Mucosa of rectum (tissue), 2 donors: ENCODE measurements around the gene ULBP1.
A peak's percentile ranks its signal among the peaks of the same experiment; 100 is the strongest.
"Not testable (repeated sequence)": the region's sequence is repeated elsewhere in the genome, so short reads cannot be mapped to it uniquely, and the experiment has no call there.

Experiments
- H3K27ac ChIP-seq, 2 donors: one replicate each; pipeline ENCODE4 v1.7.0; 2013; ENCODE audit warnings: inconsistent platforms in 2 of 2, low read depth in 2 of 2, low read length in 2 of 2
- H3K27me3 ChIP-seq, 2 donors: one replicate each; pipeline ENCODE4 v1.7.0; 2013; ENCODE audit warnings: low read length in 2 of 2; ENCODE audit not compliant: control insufficient read depth in 2 of 2, insufficient read depth in 2 of 2
- H3K36me3 ChIP-seq, 2 donors: one replicate each; pipeline ENCODE4 v1.7.0; 2013; ENCODE audit warnings: low read length in 2 of 2; ENCODE audit not compliant: control insufficient read depth in 2 of 2, insufficient read depth in 2 of 2
- H3K4me1 ChIP-seq, 2 donors: one replicate each; pipeline ENCODE4 v1.7.0; 2013; ENCODE audit warnings: low read length in 2 of 2, mild to moderate bottlenecking in 1 of 2; ENCODE audit not compliant: control insufficient read depth in 2 of 2, insufficient read depth in 2 of 2
- H3K4me3 ChIP-seq, 2 donors: one replicate each; pipeline ENCODE4 v1.7.0; 2013; ENCODE audit warnings: low read length in 2 of 2
- H3K9ac ChIP-seq, 2 donors: one replicate each; pipeline ENCODE4 v1.7.0; 2013; ENCODE audit warnings: low read length in 2 of 2, low read depth in 1 of 2, mild to moderate bottlenecking in 1 of 2
- H3K9me3 ChIP-seq, 2 donors: one replicate each; pipeline ENCODE4 v1.7.0; 2013; ENCODE audit warnings: low read length in 2 of 2; ENCODE audit not compliant: control insufficient read depth in 2 of 2
- donor health status: healthy.
- donor health status: Normal muscosa, but diverticular disease.

ULBP1 gene

DNA sequence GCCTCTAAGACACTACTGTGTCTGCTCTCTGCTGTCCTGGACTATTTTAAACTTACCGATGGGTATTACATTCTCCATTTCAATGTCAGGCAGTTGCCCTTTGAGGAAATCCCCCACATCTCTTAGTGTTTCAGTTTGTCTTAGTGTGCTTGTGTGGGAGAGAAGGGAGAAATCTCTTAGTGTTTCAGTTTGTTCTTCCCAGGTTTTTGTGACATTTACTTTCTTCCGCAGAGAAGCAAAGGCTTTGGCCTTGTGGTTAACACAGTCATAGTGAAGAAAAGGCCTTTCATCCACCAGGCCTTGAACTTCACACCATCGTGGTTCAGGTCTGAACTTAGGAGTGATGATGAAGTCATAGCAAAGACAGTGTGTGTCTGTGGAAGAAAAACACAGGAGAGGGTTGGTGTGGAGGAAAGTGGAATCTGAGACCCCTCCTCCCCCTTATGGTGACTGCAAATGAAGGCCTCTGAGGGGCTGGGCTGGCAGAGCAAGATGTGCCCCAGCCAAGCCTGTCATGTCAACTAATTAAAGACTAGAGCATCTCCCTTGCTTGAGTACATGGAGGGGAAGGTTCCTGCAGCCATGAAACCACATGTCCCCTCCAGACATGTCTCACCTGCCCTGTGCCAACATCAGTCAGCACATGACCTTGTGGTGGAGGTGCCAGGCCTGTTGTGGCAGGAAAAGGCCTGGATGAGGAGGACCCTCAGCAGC, 37.7 kb downstream of the ULBP1 start:
- H3K36me3 ChIP-seq: no peaks in the 10 kb centered on the region
- H3K9me3 ChIP-seq: no peaks in the 10 kb centered on the region
- H3K9ac ChIP-seq: no peak overlapping the region
- peaks cover 2 to 4% of the 10 kb centered on the region in 2 donors for H3K4me1 ChIP-seq
- peaks cover 16 to 28% of the 10 kb centered on the region in 2 donors for H3K27me3 ChIP-seq
- no peak overlapping the region for H3K27ac ChIP-seq
- H3K4me3 ChIP-seq: no peak overlapping the region

DNA sequence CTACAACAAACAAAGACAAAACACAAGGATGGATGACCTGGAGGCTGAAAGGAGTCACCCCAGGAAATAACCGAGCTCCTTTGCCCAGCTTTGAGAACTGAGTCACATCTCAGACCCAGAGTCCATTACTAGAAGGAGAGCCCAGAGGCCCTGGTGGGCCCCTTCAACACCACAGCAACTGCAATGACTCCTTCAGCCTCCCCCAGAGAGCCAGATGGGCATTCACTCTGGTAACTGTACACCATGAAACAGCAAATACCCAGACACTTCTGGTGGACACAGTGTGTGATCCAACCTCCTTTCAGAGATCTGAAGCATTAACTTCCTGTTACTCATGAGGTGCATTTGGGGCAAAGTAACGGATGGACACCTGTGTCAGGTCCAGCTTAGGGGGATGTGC, 39.0 kb downstream of the ULBP1 start:
- no peak overlapping the region for H3K9ac ChIP-seq
- no peaks in the 10 kb centered on the region for H3K36me3 ChIP-seq
- peaks cover 2 to 4% of the 10 kb centered on the region in 2 donors for H3K4me1 ChIP-seq
- no peak overlapping the region for H3K4me3 ChIP-seq
- no peaks in the 10 kb centered on the region for H3K9me3 ChIP-seq
- peaks cover 17 to 24% of the 10 kb centered on the region in 2 donors for H3K27me3 ChIP-seq
- no peak overlapping the region for H3K27ac ChIP-seq

DNA sequence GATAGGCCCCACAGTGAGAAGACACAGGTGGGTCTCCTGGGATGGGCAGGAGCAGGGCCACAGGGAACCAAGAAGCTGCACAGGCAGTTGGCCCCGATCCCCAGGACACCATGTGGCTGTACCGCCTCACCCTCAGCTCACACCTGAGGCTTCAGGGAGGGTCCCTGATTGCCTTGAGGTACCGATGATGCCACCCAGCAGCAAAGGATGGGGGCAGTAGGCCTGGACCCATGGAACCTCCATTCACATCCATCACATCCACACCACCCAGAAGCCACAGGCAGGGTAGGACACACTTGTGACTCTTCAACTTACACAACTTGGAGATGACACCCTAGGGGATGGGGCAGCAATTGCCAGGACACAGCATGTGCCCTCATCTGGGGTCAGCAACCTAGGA, 39.9 kb downstream of the ULBP1 start:
- H3K27me3 ChIP-seq: peaks cover 18 to 24% of the 10 kb centered on the region in 2 donors
- H3K4me1 ChIP-seq, H3K36me3 ChIP-seq, H3K9me3 ChIP-seq, H3K4me3 ChIP-seq, H3K27ac ChIP-seq, H3K9ac ChIP-seq: not testable (repeated sequence)

DNA sequence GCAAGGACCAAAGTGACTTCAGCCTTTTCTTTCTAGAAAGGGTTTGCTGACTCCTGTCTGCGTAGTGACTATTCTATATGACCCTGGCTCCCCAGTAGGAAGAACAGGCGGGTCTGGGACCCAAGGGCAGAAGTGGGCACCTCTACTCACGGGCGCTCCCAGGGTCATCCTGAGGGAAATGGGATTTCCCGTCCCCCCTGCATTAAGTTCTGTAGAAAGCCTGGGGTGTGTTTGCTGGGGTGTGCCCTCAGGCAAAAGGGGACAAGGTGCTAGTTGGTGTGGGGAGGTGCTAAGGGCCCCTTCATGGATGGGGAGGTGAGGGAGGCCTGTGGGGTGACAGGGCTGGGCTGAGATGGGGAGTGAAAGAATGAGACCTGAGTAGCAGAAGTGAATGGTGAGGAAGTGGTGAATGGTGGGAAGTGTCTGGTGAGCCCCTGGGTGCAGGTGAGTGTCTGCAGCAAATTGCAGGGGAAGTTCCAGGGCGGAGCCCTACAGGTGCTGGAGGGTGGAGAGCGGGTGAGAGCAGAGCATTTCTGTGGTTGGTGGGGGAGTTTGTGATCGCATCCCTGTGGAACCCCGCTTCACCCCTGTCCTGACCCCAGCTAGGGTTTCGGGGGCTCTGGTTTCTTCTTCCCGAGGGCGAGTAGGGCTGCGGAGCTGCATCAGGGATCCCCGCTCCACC, 40.5 kb downstream of the ULBP1 start:
- Histone ChIP-seq H3K27ac (no peak overlapping the region), H3K9ac (no peak overlapping the region), H3K27me3 (peaks cover 21 to 23% of the 10 kb centered on the region in 2 donors), H3K4me1 (peaks cover 2 to 4% of the 10 kb centered on the region in 2 donors), H3K9me3 (no peaks in the 10 kb centered on the region), H3K36me3 (no peaks in the 10 kb centered on the region), H3K4me3 (peak overlapping the region; percentile 37 to 87)

DNA sequence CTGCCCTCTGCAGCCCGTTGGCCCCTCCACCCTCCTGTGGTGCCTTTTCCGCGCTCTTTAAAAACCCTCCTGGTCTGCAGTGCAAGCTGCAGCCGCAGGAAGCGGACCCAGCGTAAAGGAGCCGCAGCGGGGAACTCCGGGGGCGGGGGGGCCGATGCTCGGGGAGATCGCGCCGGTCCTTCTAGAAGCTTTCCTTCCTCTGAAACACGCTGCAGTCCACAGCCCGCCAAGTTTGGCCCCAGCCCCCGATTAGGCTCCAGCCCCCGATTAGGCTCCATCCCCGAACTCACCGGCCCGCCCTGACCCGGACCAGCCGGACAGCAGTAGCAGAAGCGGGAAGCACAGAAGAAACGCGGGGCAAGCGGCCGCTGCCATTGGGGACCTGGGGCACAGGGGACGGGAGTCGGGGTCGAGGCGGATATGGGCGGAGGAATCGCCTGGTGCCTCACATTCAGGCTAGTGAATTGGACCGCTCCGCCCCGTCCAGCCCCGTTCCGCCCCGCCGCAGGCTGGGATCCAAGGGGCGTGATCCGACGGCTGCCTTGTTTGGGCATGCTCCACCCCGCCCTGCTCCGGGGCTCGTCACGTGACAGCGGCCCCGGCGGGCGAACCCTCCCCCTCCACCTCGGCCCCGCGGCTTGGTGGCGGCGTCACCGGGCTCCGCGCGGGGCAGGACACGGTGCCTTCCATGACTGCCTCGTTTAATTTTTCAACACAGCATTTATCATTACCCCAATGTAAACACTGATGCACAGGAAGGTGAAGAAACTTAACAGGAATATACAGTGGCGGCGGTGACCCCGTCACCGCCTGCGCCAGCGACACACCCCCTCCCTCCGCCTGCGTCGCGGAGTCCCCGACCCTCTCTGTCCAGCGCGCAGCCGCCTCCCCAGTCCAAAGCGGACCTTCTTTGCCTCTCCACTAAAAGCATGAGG, 41.3 kb downstream of the ULBP1 start:
- Histone ChIP-seq H3K9me3 (no peaks in the 10 kb centered on the region), H3K36me3 (no peaks in the 10 kb centered on the region), H3K27ac (no peak overlapping the region), H3K27me3 (peaks cover 22 to 27% of the 10 kb centered on the region in 2 donors), H3K4me3 (peak overlapping the region; percentile 72 to 87), H3K4me1 (peaks cover 2 to 4% of the 10 kb centered on the region in 2 donors), H3K9ac (peak overlapping the region in 1 of 2 donors; percentile 60)

DNA sequence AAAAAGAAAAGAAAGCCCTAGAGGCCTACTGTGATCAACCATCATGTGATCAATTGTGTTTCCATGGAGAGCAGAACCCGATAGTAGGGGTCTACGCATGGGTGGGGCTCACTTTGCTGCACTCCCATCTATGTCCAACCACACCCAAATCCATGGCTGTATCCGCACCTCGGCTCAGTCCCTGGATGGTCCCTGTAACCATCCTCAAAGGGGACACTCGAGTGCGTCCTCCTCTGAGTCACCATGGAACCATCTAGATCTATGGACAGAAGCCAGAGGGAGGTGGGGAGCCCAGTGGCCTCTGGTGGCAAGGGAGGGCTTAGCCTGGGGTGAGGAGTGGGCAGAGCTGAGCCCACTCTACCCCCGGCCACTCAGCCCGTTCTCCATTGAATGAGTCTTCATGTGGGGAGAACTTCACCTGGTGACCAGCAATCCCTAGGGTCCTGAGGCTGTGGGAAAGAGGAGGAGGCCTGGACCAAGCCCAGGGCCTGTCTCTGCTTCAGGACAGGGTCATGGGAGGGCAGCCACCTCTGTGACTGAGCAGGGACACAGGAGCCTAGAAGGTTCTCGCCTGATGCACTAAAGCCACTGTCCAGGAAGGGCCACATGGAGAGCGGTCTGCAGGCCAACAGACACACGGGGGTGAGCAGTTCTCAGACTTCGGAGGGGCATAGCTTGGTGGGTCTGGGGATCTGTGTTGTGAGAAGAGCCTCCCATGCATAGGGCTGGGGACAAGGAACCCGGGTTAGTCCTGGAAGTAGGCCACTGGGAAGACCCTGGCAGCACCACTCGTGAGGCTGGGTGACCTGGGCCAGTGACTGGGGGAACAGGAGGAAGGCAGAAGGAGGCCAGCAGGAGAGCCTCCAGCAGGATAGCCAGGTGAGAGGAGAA, 42.3 kb downstream of the ULBP1 start:
- Histone ChIP-seq H3K4me3 (peak overlapping the region; percentile 72 to 87), H3K27me3 (peaks cover 22 to 27% of the 10 kb centered on the region in 2 donors), H3K9me3 (no peaks in the 10 kb centered on the region), H3K27ac (no peak overlapping the region), H3K9ac (peak overlapping the region in 1 of 2 donors; percentile 60), H3K4me1 (peaks cover 2 to 4% of the 10 kb centered on the region in 2 donors), H3K36me3 (no peaks in the 10 kb centered on the region)

DNA sequence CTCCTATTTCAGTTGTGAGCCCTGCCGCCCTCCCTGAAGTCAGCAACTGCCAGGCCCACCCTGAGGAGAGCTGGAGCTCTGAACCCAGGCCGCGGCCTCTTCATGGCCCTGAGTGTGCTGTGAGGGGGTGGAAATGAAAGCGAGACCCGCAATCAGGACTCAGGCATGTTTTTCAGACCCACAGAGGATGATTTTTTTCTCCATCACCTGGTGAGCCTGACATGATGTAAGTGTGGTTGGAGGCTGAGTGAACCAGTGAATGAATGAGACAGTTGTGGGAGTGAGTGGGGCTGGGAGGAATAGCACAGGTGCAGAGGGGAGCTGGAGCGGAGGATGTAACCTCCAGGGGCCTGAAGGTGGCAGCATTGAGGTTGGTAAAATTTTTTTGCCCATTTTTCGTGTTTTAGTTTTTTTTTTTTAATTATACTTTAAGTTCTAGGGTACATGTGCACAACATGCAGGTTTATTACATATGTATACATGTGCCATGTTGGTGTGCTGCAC, 43.3 kb downstream of the ULBP1 start:
- Histone ChIP-seq H3K27me3 (peaks cover 22 to 28% of the 10 kb centered on the region in 2 donors), H3K27ac (no peak overlapping the region), H3K9me3 (no peaks in the 10 kb centered on the region)

DNA sequence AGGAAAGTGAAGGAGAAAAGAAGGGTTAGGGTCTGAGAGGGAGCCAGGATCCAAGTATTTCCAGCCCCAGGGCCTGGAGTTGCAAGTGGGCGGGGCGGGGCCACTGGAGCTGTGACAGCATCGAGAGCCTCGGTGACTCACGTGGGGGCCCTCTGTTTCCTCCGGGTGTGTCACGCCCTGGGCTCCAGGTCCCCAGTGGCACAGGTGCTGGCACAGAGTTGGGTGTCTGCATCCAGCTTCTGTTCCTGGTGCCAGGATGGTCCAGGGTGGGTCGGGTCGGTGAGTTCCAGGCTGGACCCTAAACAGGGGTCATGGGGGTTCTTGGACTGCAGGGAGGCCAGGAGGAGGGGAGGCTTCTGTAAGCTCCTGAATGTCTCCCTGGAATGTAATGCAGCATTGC, 44.8 kb downstream of the ULBP1 start:
- Histone ChIP-seq H3K4me1 (peaks cover 2 to 4% of the 10 kb centered on the region in 2 donors), H3K27ac (no peak overlapping the region), H3K36me3 (no peaks in the 10 kb centered on the region), H3K9me3 (no peaks in the 10 kb centered on the region), H3K4me3 (no peak overlapping the region), H3K9ac (no peak overlapping the region), H3K27me3 (peaks cover 25 to 38% of the 10 kb centered on the region in 2 donors)

More for the DNA sequence above, 43.3 kb downstream of the ULBP1 start:
- peaks cover 2 to 4% of the 10 kb centered on the region in 2 donors for H3K4me1 ChIP-seq
- no peaks in the 10 kb centered on the region for H3K36me3 ChIP-seq
- no peak overlapping the region for H3K9ac ChIP-seq
- no peak overlapping the region for H3K4me3 ChIP-seq
